ENCODE measurements around the gene HDGFL3.
"Not testable (repeated sequence)": the region's sequence is repeated elsewhere in the genome, so short reads cannot be mapped to it uniquely, and the experiment has no call there.

Gene HDGFL3

GRCh38 chr15:83207660-83208366 is at the start of gene HDGFL3:
Gene HDGFL3 (minus strand): TSS chr15:83207823. CDS start chr15:83207414, 409 bp downstream.
- peak; percentile 14 to 53 for DNase-seq

GRCh38 chr15:83250781-83251180 is 43.2 kb upstream of the HDGFL3 start:
- DNase-seq = no peak

- DNase-seq = no peak
These were observed 41.4 kb upstream of the HDGFL3 start for GRCh38 chr15:83249030-83249343.

- peak; percentile 40 to 73 for DNase-seq
These were observed 40.8 kb upstream of the HDGFL3 start for GRCh38 chr15:83248151-83249029.

- DNase-seq = no peak
These were observed 36.0 kb upstream of the HDGFL3 start for GRCh38 chr15:83243634-83244033.

- DNase-seq = no peak
These were observed 22.6 kb upstream of the HDGFL3 start for GRCh38 chr15:83230242-83230641.

GRCh38 chr15:83225449-83225848 is 17.8 kb upstream of the HDGFL3 start:
- no peak for DNase-seq

- DNase-seq = not testable (repeated sequence)
These were observed 14.2 kb upstream of the HDGFL3 start for GRCh38 chr15:83221781-83222180.

- no peak for DNase-seq
These were observed 11.4 kb upstream of the HDGFL3 start for GRCh38 chr15:83219026-83219425.

- no peak for DNase-seq
These were observed 7.7 kb upstream of the HDGFL3 start for GRCh38 chr15:83215306-83215705.

GRCh38 chr15:83210619-83211018 is 3.0 kb upstream of the HDGFL3 start:
- peak in 1 of 2 experiments; percentile 23 for DNase-seq

- no peak for DNase-seq
These were observed 1.7 kb upstream of the HDGFL3 start for GRCh38 chr15:83209333-83209732.

- no peak for DNase-seq
These were observed 691 bp upstream of the HDGFL3 start for GRCh38 chr15:83208367-83208661.

- peak in 1 of 2 experiments; percentile 37 for DNase-seq
These were observed 489 bp downstream of the HDGFL3 start for GRCh38 chr15:83207009-83207659.

GRCh38 chr15:83206526-83207008 is 1.1 kb downstream of the HDGFL3 start:
- no peak for DNase-seq

GRCh38 chr15:83205725-83206324 is 1.8 kb downstream of the HDGFL3 start:
- peak in 1 of 2 experiments; percentile 37 for DNase-seq

- no peak for DNase-seq
These were observed 2.9 kb downstream of the HDGFL3 start for GRCh38 chr15:83204697-83205096.

- no peak for DNase-seq
These were observed 4.1 kb downstream of the HDGFL3 start for GRCh38 chr15:83203543-83203942.

- DNase-seq = no peak
These were observed 7.0 kb downstream of the HDGFL3 start for GRCh38 chr15:83200589-83200988.

GRCh38 chr15:83200162-83200561 is 7.5 kb downstream of the HDGFL3 start:
- no peak for DNase-seq

- no peak for DNase-seq
These were observed 8.3 kb downstream of the HDGFL3 start for GRCh38 chr15:83199288-83199687.

- no peak for DNase-seq
These were observed 9.1 kb downstream of the HDGFL3 start for GRCh38 chr15:83198476-83198875.

- no peak for DNase-seq
These were observed 13.1 kb downstream of the HDGFL3 start for GRCh38 chr15:83194528-83194927.

All from NCI-H446 (cell line).